CD14-positive monocyte (primary cell): ENCODE measurements around the gene COL6A1. TPM values are rescaled to one million over a fixed set of nuclear protein-coding genes. Genes with fewer than 3 reads are reported as not detected.
"Not testable (repeated sequence)": the region's sequence is repeated elsewhere in the genome, so short reads cannot be mapped to it uniquely, and the experiment has no call there.

Experiments
- DNase-seq, 3 donors: peaks; one replicate each; pipeline ENCODE4 v3.0.0-alpha.2; 2011 to 2022
- H2AFZ ChIP-seq: 2 replicates; pipeline ENCODE4 v1.6.0; 2012; ENCODE audit warnings: mild to moderate bottlenecking, low read depth, low read length, inconsistent platforms; ENCODE audit not compliant: insufficient read depth, poor library complexity, severe bottlenecking
- H3K27ac ChIP-seq, 2 donors: 1 replicate in 1 of 2; 2 replicates in 1 of 2; pipeline ENCODE4 v1.5.1; 2012 to 2013; ENCODE audit warnings: low read length in 2 of 2, control low read depth in 1 of 2, inconsistent platforms in 1 of 2, low read depth in 1 of 2, mild to moderate bottlenecking in 1 of 2
- H3K27me3 ChIP-seq, 2 donors: one replicate each; pipeline versions ENCODE4 v1.6.0 to v1.6.1; 2011 to 2013; ENCODE audit warnings: low read length in 2 of 2; ENCODE audit not compliant: control insufficient read depth in 2 of 2, insufficient read depth in 2 of 2
- H3K36me3 ChIP-seq, 2 donors: replicated peaks in 1 of 2; 1 replicate in 1 of 2; 2 replicates in 1 of 2; pipeline versions ENCODE4 v1.5.1 to v1.6.1; 2012 to 2013; ENCODE audit warnings: low read length in 2 of 2, control low read depth in 1 of 2, inconsistent platforms in 1 of 2, mild to moderate bottlenecking in 1 of 2; ENCODE audit not compliant: insufficient read depth in 2 of 2, control insufficient read depth in 1 of 2
- H3K4me1 ChIP-seq, 2 donors: 1 replicate in 1 of 2; 2 replicates in 1 of 2; pipeline versions ENCODE4 v1.5.1 to v1.6.1; 2012 to 2013; ENCODE audit warnings: low read length in 2 of 2, control low read depth in 1 of 2, inconsistent platforms in 1 of 2, mild to moderate bottlenecking in 1 of 2, moderate library complexity in 1 of 2; ENCODE audit not compliant: insufficient read depth in 2 of 2, control insufficient read depth in 1 of 2
- H3K4me2 ChIP-seq: replicated peaks from 2 replicates; pipeline ENCODE3; 2012; ENCODE audit warnings: low read length, moderate library complexity, mild to moderate bottlenecking; ENCODE audit not compliant: poor library complexity, severe bottlenecking; ENCODE audit errors: extremely low read depth
- H3K4me3 ChIP-seq, 3 experiments: fragments of 200-600 bp in 1 of 3; sonication (generic) in 1 of 3; replicated peaks in 1 of 3; 1 replicate in 2 of 3; 2 replicates in 1 of 3; pipeline ENCODE4 v1.5.1; 2011 to 2013; ENCODE audit warnings: low read length in 3 of 3, mild to moderate bottlenecking in 3 of 3, control low read depth in 2 of 3, low read depth in 2 of 3, inconsistent platforms in 1 of 3, moderate library complexity in 1 of 3
- H3K79me2 ChIP-seq: 2 replicates; pipeline ENCODE4 v1.6.0; 2012; ENCODE audit warnings: mild to moderate bottlenecking, control low read depth, inconsistent platforms, low read length, moderate library complexity; ENCODE audit not compliant: insufficient read depth
- H3K9ac ChIP-seq: 2 replicates; pipeline ENCODE4 v1.6.0; 2017; ENCODE audit warnings: low read length, mild to moderate bottlenecking; ENCODE audit not compliant: insufficient read depth, poor library complexity, severe bottlenecking
- H3K9me3 ChIP-seq, 2 donors: replicated peaks in 1 of 2; 1 replicate in 1 of 2; 2 replicates in 1 of 2; pipeline versions ENCODE4 v1.5.1 to v1.6.1; 2012 to 2013; ENCODE audit warnings: low read length in 2 of 2, control low read depth in 1 of 2; ENCODE audit not compliant: control insufficient read depth in 1 of 2, insufficient read depth in 1 of 2
- H4K20me1 ChIP-seq: 2 replicates; pipeline ENCODE4 v1.6.0; 2012; ENCODE audit warnings: mild to moderate bottlenecking, low read length, control low read depth, moderate library complexity; ENCODE audit not compliant: insufficient read depth
- H3K27ac Mint-ChIP-seq, 7 donors: one replicate each; pipeline ENCODE4 v1.8.0; 2020; ENCODE audit warnings: mild to moderate bottlenecking in 7 of 7, mixed read lengths in 7 of 7, moderate library complexity in 6 of 7, inconsistent platforms in 2 of 7
- H3K27me3 Mint-ChIP-seq, 3 donors: one replicate each; pipeline ENCODE4 v1.8.0; 2021 to 2022; ENCODE audit warnings: low read depth in 3 of 3, mild to moderate bottlenecking in 3 of 3, mixed read lengths in 3 of 3, moderate library complexity in 3 of 3, inconsistent platforms in 1 of 3
- H3K36me3 Mint-ChIP-seq, 2 donors: one replicate each; pipeline ENCODE4 v1.8.0; 2020; ENCODE audit warnings: mixed read lengths in 2 of 2, inconsistent platforms in 1 of 2, mild to moderate bottlenecking in 1 of 2
- H3K4me1 Mint-ChIP-seq: one replicate; pipeline ENCODE4 v1.8.0; 2020; ENCODE audit warnings: mild to moderate bottlenecking, mixed read lengths
- H3K4me3 Mint-ChIP-seq, 2 donors: one replicate each; pipeline ENCODE4 v1.8.0; 2020; ENCODE audit warnings: mild to moderate bottlenecking in 2 of 2, mixed read lengths in 2 of 2, moderate library complexity in 1 of 2
- H3K9me3 Mint-ChIP-seq, 7 donors: one replicate each; pipeline ENCODE4 v1.8.0; 2020 to 2022; ENCODE audit warnings: mixed read lengths in 7 of 7, mild to moderate bottlenecking in 6 of 7, moderate library complexity in 6 of 7, inconsistent platforms in 2 of 7
- WGBS: methylation state at CpG from one replicate; pipeline ENCODE4 v1.1.5; 2013; ENCODE audit warnings: missing lambda C conversion rate; ENCODE audit not compliant: insufficient coverage; 5-methylcytosine and 5-hydroxymethylcytosine counted together
- intact Hi-C, 2 donors: fragments of 100-400 bp; cut with micrococcal nuclease; formaldehyde crosslinking; loops; one replicate each; pipeline versions ENCODE4 v1.15.0 to v1.15.1; 2023
- polyA plus RNA-seq, 3 donors: library from polyadenylated mRNA; depleted of rRNA in 1 of 3; unstranded in 2 of 3; stranded (reverse) in 1 of 3; fragments of 300-500 nt in 2 of 3; fragments of >200 nt in 1 of 3; fragmentation: Illumina TruSeq in 2 of 3; gene quantifications; 1 replicate in 2 of 3; 2 replicates in 1 of 3; pipeline ENCODE4 v1.2.3, GENCODE V29; 2012 to 2021
- TF ChIP-seq, protein P1 (sequence below): fragments of 200-600 bp; IDR thresholded peaks from one replicate; pipeline ENCODE4 v1.8.0; 2022; ENCODE audit warnings: antibody characterized with exemption, mild to moderate bottlenecking

The COL6A1 gene
- polyA plus RNA-seq, 3 donors, result 0.08 to 0.11 (median 0.10) TPM

DNA sequence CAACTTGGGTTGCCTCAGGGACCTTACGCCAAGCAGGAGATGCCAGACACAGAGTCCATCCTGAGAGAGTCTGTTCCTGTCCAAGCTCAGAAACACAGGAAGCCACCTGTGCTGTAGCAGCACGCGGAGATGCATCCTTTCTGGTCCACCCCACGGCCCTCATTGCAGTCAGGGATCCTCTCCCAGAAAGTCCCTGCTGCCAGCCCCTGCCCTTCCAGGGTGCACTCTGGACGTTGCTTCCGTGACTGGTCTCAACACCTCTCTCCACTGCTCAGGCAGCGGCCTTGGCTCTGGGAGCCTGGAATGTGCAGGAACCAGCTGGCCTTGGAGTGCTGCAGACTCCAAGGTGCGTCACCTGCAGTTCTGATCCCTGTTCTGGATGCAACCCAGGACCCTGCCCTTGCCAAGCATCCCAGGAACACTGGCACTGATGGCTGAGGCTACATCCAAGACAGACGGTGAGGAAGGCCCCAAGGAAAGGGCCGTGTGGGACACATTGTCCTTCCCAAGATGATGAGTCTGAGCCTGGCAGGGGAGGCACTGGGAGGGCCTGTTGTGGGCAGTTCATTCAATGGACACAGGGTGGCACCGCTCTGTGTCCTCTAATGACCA is 21.7 kb upstream of the COL6A1 start:
- H3K4me2 ChIP-seq, result no peak overlapping the region
- WGBS, result 90% methylated on average over 8 of the region's 11 CpGs
- no peak overlapping the region for H2AFZ ChIP-seq
- H3K79me2 ChIP-seq, result no peaks in the 10 kb centered on the region
- no peak overlapping the region for H3K4me3 Mint-ChIP-seq
- no peaks in the 10 kb centered on the region for H4K20me1 ChIP-seq
- H3K27ac Mint-ChIP-seq, result peak overlapping the region in 1 of 7 donors; percentile 46
- H3K9ac ChIP-seq, result no peak overlapping the region
- no peaks in the 10 kb centered on the region for H3K4me1 Mint-ChIP-seq
- H3K4me1 ChIP-seq, result no peaks in the 10 kb centered on the region
- H3K9me3 Mint-ChIP-seq, result peaks cover 10 to 33% (median 23%) of the 10 kb centered on the region in 7 donors
- no peaks in the 10 kb centered on the region for H3K27me3 ChIP-seq
- no peaks in the 10 kb centered on the region for H3K36me3 Mint-ChIP-seq
- DNase-seq, result no peak
- TF ChIP-seq, protein P1, sequence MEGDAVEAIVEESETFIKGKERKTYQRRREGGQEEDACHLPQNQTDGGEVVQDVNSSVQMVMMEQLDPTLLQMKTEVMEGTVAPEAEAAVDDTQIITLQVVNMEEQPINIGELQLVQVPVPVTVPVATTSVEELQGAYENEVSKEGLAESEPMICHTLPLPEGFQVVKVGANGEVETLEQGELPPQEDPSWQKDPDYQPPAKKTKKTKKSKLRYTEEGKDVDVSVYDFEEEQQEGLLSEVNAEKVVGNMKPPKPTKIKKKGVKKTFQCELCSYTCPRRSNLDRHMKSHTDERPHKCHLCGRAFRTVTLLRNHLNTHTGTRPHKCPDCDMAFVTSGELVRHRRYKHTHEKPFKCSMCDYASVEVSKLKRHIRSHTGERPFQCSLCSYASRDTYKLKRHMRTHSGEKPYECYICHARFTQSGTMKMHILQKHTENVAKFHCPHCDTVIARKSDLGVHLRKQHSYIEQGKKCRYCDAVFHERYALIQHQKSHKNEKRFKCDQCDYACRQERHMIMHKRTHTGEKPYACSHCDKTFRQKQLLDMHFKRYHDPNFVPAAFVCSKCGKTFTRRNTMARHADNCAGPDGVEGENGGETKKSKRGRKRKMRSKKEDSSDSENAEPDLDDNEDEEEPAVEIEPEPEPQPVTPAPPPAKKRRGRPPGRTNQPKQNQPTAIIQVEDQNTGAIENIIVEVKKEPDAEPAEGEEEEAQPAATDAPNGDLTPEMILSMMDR, result no peak
- no peak overlapping the region for H3K4me3 ChIP-seq
- no peaks in the 10 kb centered on the region for H3K36me3 ChIP-seq
- peaks cover 3 to 19% of the 10 kb centered on the region in 2 donors for H3K9me3 ChIP-seq
- H3K27me3 Mint-ChIP-seq, result peaks cover 3 to 21% (median 16%) of the 10 kb centered on the region in 3 donors
- intact Hi-C loops, result no loop called here
- H3K27ac ChIP-seq, result no peak overlapping the region

DNA sequence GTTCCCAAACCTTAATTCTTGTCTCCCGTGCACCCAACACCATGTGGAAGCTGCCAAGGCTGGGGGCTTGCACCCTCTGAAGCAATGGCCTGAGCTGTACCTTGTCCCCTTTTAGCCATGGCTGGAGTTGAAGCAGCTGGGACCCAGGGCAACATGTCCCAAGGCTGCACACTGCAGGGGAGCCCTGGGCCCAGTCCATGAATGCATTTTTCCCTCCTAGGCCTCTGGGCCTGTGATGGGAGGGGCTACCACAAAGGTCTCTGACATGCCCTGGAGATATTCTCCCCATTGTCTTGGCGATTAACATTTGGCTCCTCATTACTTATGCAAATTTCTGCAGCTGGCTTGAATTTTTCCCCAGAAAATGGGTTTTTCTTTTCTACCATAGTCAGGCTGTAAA is 20.2 kb upstream of the COL6A1 start:
- H3K27me3 ChIP-seq, H3K36me3 Mint-ChIP-seq, H3K4me3 Mint-ChIP-seq, H3K4me1 ChIP-seq, H3K4me1 Mint-ChIP-seq, H3K27ac Mint-ChIP-seq, H3K4me2 ChIP-seq, H3K27ac ChIP-seq, DNase-seq, H4K20me1 ChIP-seq, H3K9ac ChIP-seq, H3K36me3 ChIP-seq, H3K79me2 ChIP-seq, intact Hi-C loops, H2AFZ ChIP-seq, H3K4me3 ChIP-seq: not testable (repeated sequence)
- 100% methylated on average over 2 of the region's 2 CpGs for WGBS
- peaks cover 3 to 20% of the 10 kb centered on the region in 2 donors for H3K9me3 ChIP-seq
- Mint-ChIP-seq H3K27me3 (peaks cover 7 to 18% (median 16%) of the 10 kb centered on the region in 3 donors), H3K9me3 (peaks cover 10 to 33% (median 23%) of the 10 kb centered on the region in 7 donors)
